Measurements from ENCODE around the gene FTL.

GRCh38 chr19:48969276-48970138 lies 4.4 kb downstream of the FTL start:
- no peak for TF ChIP-seq CTCF (IDR thresholded peaks at IDR 0.05)
- TF ChIP-seq POLR2A (IDR thresholded peaks at IDR 0.05): no peak

Measured in vagina (tissue), 2 donors.